Peyer's patch (tissue), 4 donors: ENCODE data around the gene RRP8.

Experiments
- POLR2A ChIP-seq, 2 donors: fragments of 450-650 bp; IDR thresholded peaks; one replicate each; pipeline ENCODE4 v1.5.1; 2017; ENCODE audit warnings: antibody characterized with exemption in 2 of 2, mild to moderate bottlenecking in 2 of 2, moderate library complexity in 2 of 2
- TF ChIP-seq, protein P1 (sequence below), 6 experiments: fragments of 450-650 bp in 4 of 6; fragments of 200-600 bp in 2 of 6; sonication (generic) in 1 of 6; IDR thresholded peaks; one replicate each; pipeline ENCODE4 v1.5.1; 2017 to 2019; ENCODE audit warnings: antibody characterized with exemption in 6 of 6, mild to moderate bottlenecking in 3 of 6, moderate library complexity in 1 of 6

DNA sequence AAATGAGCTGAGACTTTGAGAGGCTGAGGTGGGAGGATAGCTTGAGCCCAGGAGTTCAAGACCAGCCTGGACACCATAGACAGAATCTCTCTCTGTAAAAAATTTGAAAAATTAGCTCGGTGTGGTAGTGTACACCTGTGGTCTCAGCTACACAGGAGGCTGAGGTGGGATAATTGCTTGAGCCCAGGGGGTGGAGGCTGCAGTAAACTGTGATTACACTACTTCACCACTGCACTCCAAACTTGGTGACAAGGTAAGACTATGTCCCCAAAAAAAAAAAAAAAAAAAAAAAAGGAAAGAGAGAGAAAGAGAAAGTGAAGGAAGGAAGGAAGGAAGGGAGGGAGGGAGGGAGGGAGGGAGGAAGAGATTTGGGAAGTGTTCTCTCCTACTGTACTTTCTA lies 25.3 kb downstream of the RRP8 start:
- TF ChIP-seq, protein P1, sequence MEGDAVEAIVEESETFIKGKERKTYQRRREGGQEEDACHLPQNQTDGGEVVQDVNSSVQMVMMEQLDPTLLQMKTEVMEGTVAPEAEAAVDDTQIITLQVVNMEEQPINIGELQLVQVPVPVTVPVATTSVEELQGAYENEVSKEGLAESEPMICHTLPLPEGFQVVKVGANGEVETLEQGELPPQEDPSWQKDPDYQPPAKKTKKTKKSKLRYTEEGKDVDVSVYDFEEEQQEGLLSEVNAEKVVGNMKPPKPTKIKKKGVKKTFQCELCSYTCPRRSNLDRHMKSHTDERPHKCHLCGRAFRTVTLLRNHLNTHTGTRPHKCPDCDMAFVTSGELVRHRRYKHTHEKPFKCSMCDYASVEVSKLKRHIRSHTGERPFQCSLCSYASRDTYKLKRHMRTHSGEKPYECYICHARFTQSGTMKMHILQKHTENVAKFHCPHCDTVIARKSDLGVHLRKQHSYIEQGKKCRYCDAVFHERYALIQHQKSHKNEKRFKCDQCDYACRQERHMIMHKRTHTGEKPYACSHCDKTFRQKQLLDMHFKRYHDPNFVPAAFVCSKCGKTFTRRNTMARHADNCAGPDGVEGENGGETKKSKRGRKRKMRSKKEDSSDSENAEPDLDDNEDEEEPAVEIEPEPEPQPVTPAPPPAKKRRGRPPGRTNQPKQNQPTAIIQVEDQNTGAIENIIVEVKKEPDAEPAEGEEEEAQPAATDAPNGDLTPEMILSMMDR (IDR thresholded peaks at IDR 0.05): no peak
- TF ChIP-seq POLR2A (IDR thresholded peaks at IDR 0.05): no peak
